Fibroblast of lung (primary cell): ENCODE results near the gene ZFC3H1. TPM values are rescaled to one million over a fixed set of nuclear protein-coding genes. Genes with fewer than 3 reads are reported as not detected.

Experiments
- DNase-seq, 2 donors: peaks; one replicate each; pipeline versions ENCODE4 v3.0.0 to v3.0.0-alpha.2; 2010; ENCODE audit warnings: low read depth in 2 of 2
- H2AFZ ChIP-seq: 2 replicates; pipeline ENCODE4 v1.5.1; 2012; ENCODE audit warnings: low read length, control low read depth, inconsistent platforms
- H3K27ac ChIP-seq: 2 replicates; pipeline ENCODE4 v1.5.1; 2011; ENCODE audit warnings: low read length, control low read depth; ENCODE audit not compliant: insufficient read depth
- H3K27me3 ChIP-seq: 2 replicates; pipeline ENCODE4 v1.5.1; 2011; ENCODE audit warnings: mild to moderate bottlenecking, low read length; ENCODE audit not compliant: control insufficient read depth, insufficient read depth
- H3K36me3 ChIP-seq: 2 replicates; pipeline ENCODE4 v1.5.1; 2011; ENCODE audit warnings: low read length; ENCODE audit not compliant: control insufficient read depth, insufficient read depth
- H3K4me1 ChIP-seq: 2 replicates; pipeline ENCODE4 v1.5.1; 2011; ENCODE audit warnings: low read length; ENCODE audit not compliant: control insufficient read depth, insufficient read depth; ENCODE audit errors: extremely low read depth
- H3K4me2 ChIP-seq: 2 replicates; pipeline ENCODE4 v1.5.1; 2011; ENCODE audit warnings: low read length, control low read depth; ENCODE audit not compliant: insufficient read depth; ENCODE audit errors: extremely low read depth
- H3K4me3 ChIP-seq, 4 experiments: fragments of 200-600 bp in 1 of 4; sonication (generic) in 1 of 4; replicated peaks in 1 of 4; 2 replicates each; pipeline ENCODE4 v1.5.1; 2011 to 2016; ENCODE audit warnings: low read length in 4 of 4, low read depth in 3 of 4, mild to moderate bottlenecking in 3 of 4, control low read depth in 2 of 4, inconsistent platforms in 1 of 4, mixed read lengths in 1 of 4; ENCODE audit not compliant: insufficient read depth in 1 of 4; ENCODE audit errors: control extremely low read depth in 1 of 4
- H3K79me2 ChIP-seq: 2 replicates; pipeline ENCODE4 v1.5.1; 2012; ENCODE audit warnings: mild to moderate bottlenecking, low read length, inconsistent platforms; ENCODE audit not compliant: control insufficient read depth, insufficient read depth
- H3K9ac ChIP-seq: 2 replicates; pipeline ENCODE4 v1.5.1; 2011; ENCODE audit warnings: mild to moderate bottlenecking, low read length, control low read depth; ENCODE audit not compliant: insufficient read depth
- H3K9me3 ChIP-seq: 2 replicates; pipeline ENCODE4 v1.5.1; 2012; ENCODE audit warnings: low read depth, low read length; ENCODE audit not compliant: control insufficient read depth, insufficient read depth
- H4K20me1 ChIP-seq: 2 replicates; pipeline ENCODE4 v1.5.1; 2011; ENCODE audit warnings: low read length; ENCODE audit not compliant: control insufficient read depth, insufficient read depth; ENCODE audit errors: extremely low read depth
- EZH2 ChIP-seq: IDR thresholded peaks from 2 replicates; pipeline ENCODE4 v1.5.1; 2012; ENCODE audit warnings: low read length, control low read depth, mild to moderate bottlenecking; ENCODE audit errors: missing control alignments
- polyA plus RNA-seq, 2 donors: library from polyadenylated mRNA; depleted of rRNA in 1 of 2; stranded (reverse) in 1 of 2; unstranded in 1 of 2; fragments of >200 nt; gene quantifications; 2 replicates each; pipeline ENCODE4 v1.2.1, GENCODE V29; 2011 to 2012; ENCODE audit warnings: missing spikeins in 1 of 2
- total RNA-seq: library from RNA; depleted of rRNA; stranded (reverse); fragments of >200 nt; gene quantifications from 2 replicates; pipeline ENCODE4 v1.2.1, GENCODE V29; 2014
- TF ChIP-seq, protein P1 (sequence below), 2 donors: IDR thresholded peaks in 1 of 2; conservative IDR thresholded peaks in 1 of 2; 1 replicate in 1 of 2; 2 replicates in 1 of 2; pipeline ENCODE4 v1.5.1; 2011 to 2012; ENCODE audit warnings: low read length in 2 of 2, control low read depth in 1 of 2, inconsistent platforms in 1 of 2, low read depth in 1 of 2, mild to moderate bottlenecking in 1 of 2

Gene ZFC3H1
- total and polyA plus RNA-seq, 2 donors (not counting 1 experiment from before 2014, with no cell fraction given): 30.7 to 33.1 TPM

DNA sequence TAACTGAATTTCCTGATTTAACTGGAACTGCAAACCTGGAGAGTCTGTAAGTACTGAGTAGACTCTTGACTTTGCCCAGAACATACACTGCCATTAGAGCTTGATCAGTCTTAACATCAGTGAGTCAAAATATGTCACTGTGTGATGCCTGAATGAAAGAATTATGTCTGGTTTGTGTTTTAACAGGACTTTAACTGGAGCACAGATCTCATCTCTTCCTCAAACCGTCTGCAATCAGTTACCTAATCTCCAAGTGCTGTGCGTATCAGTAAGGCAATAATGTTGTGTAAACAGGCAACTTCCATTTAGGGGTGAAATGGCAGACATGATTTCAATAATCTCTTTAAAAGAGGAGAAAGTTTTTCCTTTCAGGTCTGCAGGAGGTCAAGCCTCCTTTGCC is 97.0 kb downstream of the ZFC3H1 start:
- Histone ChIP-seq H3K27ac (no peak overlapping the region), H3K9me3 (no peaks in the 10 kb centered on the region), H3K4me3 (no peak overlapping the region), H3K27me3 (no peaks in the 10 kb centered on the region), H4K20me1 (no peaks in the 10 kb centered on the region), H3K4me1 (no peaks in the 10 kb centered on the region), H3K4me2 (no peak overlapping the region), H2AFZ (no peak overlapping the region), H3K79me2 (no peaks in the 10 kb centered on the region), H3K36me3 (no peaks in the 10 kb centered on the region), H3K9ac (no peak overlapping the region)
- TF ChIP-seq, protein P1, sequence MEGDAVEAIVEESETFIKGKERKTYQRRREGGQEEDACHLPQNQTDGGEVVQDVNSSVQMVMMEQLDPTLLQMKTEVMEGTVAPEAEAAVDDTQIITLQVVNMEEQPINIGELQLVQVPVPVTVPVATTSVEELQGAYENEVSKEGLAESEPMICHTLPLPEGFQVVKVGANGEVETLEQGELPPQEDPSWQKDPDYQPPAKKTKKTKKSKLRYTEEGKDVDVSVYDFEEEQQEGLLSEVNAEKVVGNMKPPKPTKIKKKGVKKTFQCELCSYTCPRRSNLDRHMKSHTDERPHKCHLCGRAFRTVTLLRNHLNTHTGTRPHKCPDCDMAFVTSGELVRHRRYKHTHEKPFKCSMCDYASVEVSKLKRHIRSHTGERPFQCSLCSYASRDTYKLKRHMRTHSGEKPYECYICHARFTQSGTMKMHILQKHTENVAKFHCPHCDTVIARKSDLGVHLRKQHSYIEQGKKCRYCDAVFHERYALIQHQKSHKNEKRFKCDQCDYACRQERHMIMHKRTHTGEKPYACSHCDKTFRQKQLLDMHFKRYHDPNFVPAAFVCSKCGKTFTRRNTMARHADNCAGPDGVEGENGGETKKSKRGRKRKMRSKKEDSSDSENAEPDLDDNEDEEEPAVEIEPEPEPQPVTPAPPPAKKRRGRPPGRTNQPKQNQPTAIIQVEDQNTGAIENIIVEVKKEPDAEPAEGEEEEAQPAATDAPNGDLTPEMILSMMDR (conservative IDR thresholded peaks at IDR 0.05 in 1 of 2, IDR thresholded peaks at IDR 0.05 in 1 of 2; ENCODE audit: low read depth in 1 of 2, low read length in 2 of 2): no peak
- no peak for TF ChIP-seq EZH2
- DNase-seq: no peak

- H3K36me3 ChIP-seq: no peaks in the 10 kb centered on the region
These were observed 98.1 kb downstream of the ZFC3H1 start for GRCh38 chr12:71565535-71565934.

GRCh38 chr12:71562676-71563595 is 100.7 kb downstream of the ZFC3H1 start:
- H3K27ac ChIP-seq: no peak overlapping the region
- H4K20me1 ChIP-seq: no peaks in the 10 kb centered on the region
- H2AFZ ChIP-seq: no peak overlapping the region
- DNase-seq: no peak
- no peaks in the 10 kb centered on the region for H3K9me3 ChIP-seq
- H3K4me1 ChIP-seq: no peaks in the 10 kb centered on the region
- H3K36me3 ChIP-seq: no peaks in the 10 kb centered on the region
- TF ChIP-seq EZH2: no peak
- TF ChIP-seq, protein P1 (conservative IDR thresholded peaks at IDR 0.05 in 1 of 2, IDR thresholded peaks at IDR 0.05 in 1 of 2; ENCODE audit: low read depth in 1 of 2, low read length in 2 of 2): no peak
- no peaks in the 10 kb centered on the region for H3K27me3 ChIP-seq
- H3K4me2 ChIP-seq: no peak overlapping the region
- H3K9ac ChIP-seq: no peak overlapping the region
- H3K4me3 ChIP-seq: no peak overlapping the region
- no peaks in the 10 kb centered on the region for H3K79me2 ChIP-seq

More at GRCh38 chr12:71565535-71565934, 98.1 kb downstream of the ZFC3H1 start:
- Histone ChIP-seq H3K4me3 (no peak overlapping the region), H3K27me3 (no peaks in the 10 kb centered on the region), H2AFZ (no peak overlapping the region), H3K4me2 (no peak overlapping the region), H3K9ac (no peak overlapping the region), H3K27ac (no peak overlapping the region), H3K79me2 (no peaks in the 10 kb centered on the region), H4K20me1 (no peaks in the 10 kb centered on the region), H3K9me3 (no peaks in the 10 kb centered on the region), H3K4me1 (no peaks in the 10 kb centered on the region)
- TF ChIP-seq, protein P1 (conservative IDR thresholded peaks at IDR 0.05 in 1 of 2, IDR thresholded peaks at IDR 0.05 in 1 of 2; ENCODE audit: low read depth in 1 of 2, low read length in 2 of 2): no peak
- TF ChIP-seq EZH2: no peak
- peak in 1 of 2 donors; percentile 18 for DNase-seq

Other genes starting within 250 kb of the ZFC3H1 start
- gene LGR5, start 224.1 kb downstream of the ZFC3H1 start, total RNA-seq: not detected in 2 replicates
- not detected in 2 replicates for gene LGR5, start 224.1 kb downstream of the ZFC3H1 start, polyA plus RNA-seq
- gene THAP2, start 453 bp upstream of the ZFC3H1 start, total RNA-seq: 5.6 and 6.9 TPM in 2 replicates
- 1.5 and 2.3 TPM in 2 replicates for gene THAP2, start 453 bp upstream of the ZFC3H1 start, polyA plus RNA-seq
- 21.6 and 25.1 TPM in 2 replicates for gene TMEM19, start 22.2 kb upstream of the ZFC3H1 start, total RNA-seq
- gene TMEM19, start 22.2 kb upstream of the ZFC3H1 start, polyA plus RNA-seq: 19.6 and 30.5 TPM in 2 replicates
- gene RAB21, start 91.0 kb upstream of the ZFC3H1 start, total RNA-seq: 9.0 and 11.4 TPM in 2 replicates
- 27.4 and 29.7 TPM in 2 replicates for gene RAB21, start 91.0 kb upstream of the ZFC3H1 start, polyA plus RNA-seq
- 28.8 and 31.4 TPM in 2 replicates for gene TBC1D15, start 175.9 kb upstream of the ZFC3H1 start, total RNA-seq
- 40.4 and 45.2 TPM in 2 replicates for gene TBC1D15, start 175.9 kb upstream of the ZFC3H1 start, polyA plus RNA-seq